Thyroid gland (tissue), 4 donors: ENCODE results near the gene NACC1. TPM values are rescaled to one million over a fixed set of nuclear protein-coding genes. Genes with fewer than 3 reads are reported as not detected.

Source experiments
- DNase-seq, 2 donors: peaks; one replicate each; pipeline ENCODE4 v3.0.0-alpha.2; 2019
- H3K27ac ChIP-seq, 3 donors: fragments of 200-600 bp; sonication (generic); 1 replicate in 2 of 3; 2 replicates in 1 of 3; pipeline ENCODE4 v1.5.1; 2016 to 2019; ENCODE audit warnings: mild to moderate bottlenecking in 1 of 3, moderate library complexity in 1 of 3
- H3K27me3 ChIP-seq: fragments of 200-600 bp; sonication (generic); one replicate; pipeline ENCODE4 v1.5.1; 2019
- H3K36me3 ChIP-seq, 2 donors: fragments of 200-600 bp; sonication (generic); one replicate each; pipeline ENCODE4 v1.5.1; 2016 to 2019
- H3K4me1 ChIP-seq, 2 donors: fragments of 200-600 bp; sonication (generic); one replicate each; pipeline ENCODE4 v1.5.1; 2017 to 2019
- H3K4me3 ChIP-seq, 3 donors: fragments of 200-600 bp; sonication (generic); replicated peaks in 1 of 3; 1 replicate in 2 of 3; 2 replicates in 1 of 3; pipeline ENCODE4 v1.5.1; 2016; ENCODE audit warnings: mild to moderate bottlenecking in 1 of 3
- H3K9me3 ChIP-seq: fragments of 200-600 bp; sonication (generic); one replicate; pipeline ENCODE4 v1.5.1; 2017
- CTCF ChIP-seq, 6 experiments: fragments of 200-600 bp in 3 of 6; fragments of 450-650 bp in 3 of 6; sonication (generic) in 3 of 6; IDR thresholded peaks; one replicate each; pipeline ENCODE4 v1.5.1; 2016 to 2019; ENCODE audit warnings: antibody characterized with exemption in 6 of 6, mild to moderate bottlenecking in 2 of 6, inconsistent platforms in 1 of 6, moderate library complexity in 1 of 6
- POLR2A ChIP-seq, 2 donors: fragments of 450-650 bp; IDR thresholded peaks; one replicate each; pipeline ENCODE4 v1.6.1; 2017; ENCODE audit warnings: antibody characterized with exemption in 2 of 2, mild to moderate bottlenecking in 2 of 2, moderate library complexity in 1 of 2
- WGBS, 2 donors: methylation state at CpG; one replicate each; pipeline ENCODE4 v1.1.5; 2017; 5-methylcytosine and 5-hydroxymethylcytosine counted together
- intact Hi-C: fragments of 100-400 bp; cut with DNase I; formaldehyde crosslinking; loops from one replicate; pipeline ENCODE4 v1.15.1; 2023
- total RNA-seq, 4 donors: library from RNA; depleted of rRNA; stranded (reverse); fragments of >200 nt; gene quantifications; one replicate each; pipeline ENCODE4 v1.2.3, GENCODE V29; 2016

NACC1 gene
- total RNA-seq, 4 donors from 2014 or later: 16.9 to 67.7 (median 43.0) TPM

DNA sequence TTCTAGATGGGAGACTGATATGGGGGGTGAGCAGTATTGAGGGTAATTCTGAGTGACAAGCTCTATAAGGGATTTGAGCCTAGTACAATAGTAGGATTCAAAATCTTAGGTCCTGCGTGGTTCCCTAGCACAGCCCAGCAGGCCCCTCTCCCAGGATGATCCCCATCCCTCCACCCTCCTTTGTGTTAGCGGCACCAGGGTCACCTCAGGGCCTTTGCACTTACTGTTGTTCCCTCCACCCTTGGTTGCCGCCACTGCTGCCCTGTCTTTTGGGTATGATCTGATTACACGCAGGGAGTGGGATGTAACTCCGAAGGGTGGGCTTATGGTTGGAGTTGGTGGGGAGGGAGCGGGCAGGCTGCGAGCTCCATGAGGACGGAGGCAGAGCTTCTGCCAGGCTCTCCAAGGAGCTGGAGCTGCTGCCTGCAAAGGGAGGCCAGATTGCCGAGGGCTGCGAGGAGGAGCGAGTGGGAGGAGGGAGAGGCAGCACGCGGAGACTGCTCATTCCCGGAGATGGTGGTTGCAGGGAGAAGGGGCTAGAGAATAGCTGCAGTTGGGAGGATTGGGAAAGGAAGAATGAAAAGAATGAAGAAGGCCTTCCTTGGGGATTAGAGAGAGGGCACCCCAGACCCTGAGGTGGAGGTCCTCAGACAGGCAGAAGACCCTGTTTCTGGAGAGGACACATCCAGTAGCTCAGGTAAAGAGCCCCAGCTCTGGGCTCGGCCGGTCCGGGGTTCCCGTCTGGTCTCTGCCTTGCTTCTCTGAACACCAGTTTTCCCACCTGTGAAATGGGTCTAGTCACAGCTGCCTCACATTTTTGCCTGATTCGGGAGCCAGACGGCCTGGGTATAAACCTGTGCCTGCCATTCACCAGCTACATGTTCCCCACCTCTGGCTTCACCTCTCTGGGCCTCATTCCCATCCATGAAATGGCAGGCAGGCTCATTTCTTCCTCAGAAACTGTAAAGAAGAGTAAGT lies 5.2 kb downstream of the NACC1 start:
- intact Hi-C loops: no loop called here
- Histone ChIP-seq H3K27ac (no peak overlapping the region), H3K27me3 (no peaks in the 10 kb centered on the region), H3K9me3 (no peaks in the 10 kb centered on the region), H3K36me3 (no peaks in the 10 kb centered on the region), H3K4me1 (peaks cover 15% of the 10 kb centered on the region in 2 donors), H3K4me3 (no peak overlapping the region)
- TF ChIP-seq POLR2A (IDR thresholded peaks at IDR 0.05) (no peak), CTCF (IDR thresholded peaks at IDR 0.05) (no peak)
- no peak for DNase-seq
- 92% methylated on average over 20 of the region's 20 CpGs for WGBS, 2 donors

GRCh38 chr19:13127051-13127450 lies 9.0 kb downstream of the NACC1 start:
- Histone ChIP-seq H3K4me1 (no peaks in the 10 kb centered on the region), H3K9me3 (no peaks in the 10 kb centered on the region), H3K27me3 (no peaks in the 10 kb centered on the region), H3K27ac (no peak overlapping the region), H3K36me3 (no peaks in the 10 kb centered on the region), H3K4me3 (no peak overlapping the region)
- DNase-seq: no peak
- no peak for TF ChIP-seq CTCF (IDR thresholded peaks at IDR 0.05)
- no peak for TF ChIP-seq POLR2A (IDR thresholded peaks at IDR 0.05)
- intact Hi-C loops: no loop called here
- WGBS, 2 donors: 86 to 92% methylated on average over 9 of the region's 9 CpGs

GRCh38 chr19:13127811-13128575 lies 9.9 kb downstream of the NACC1 start:
- Histone ChIP-seq H3K4me1 (peaks cover 0 to 3% of the 10 kb centered on the region in 2 donors), H3K4me3 (no peak overlapping the region), H3K36me3 (no peaks in the 10 kb centered on the region), H3K9me3 (no peaks in the 10 kb centered on the region), H3K27ac (no peak overlapping the region), H3K27me3 (no peaks in the 10 kb centered on the region)
- 87 to 96% methylated on average over 6 of the region's 6 CpGs for WGBS, 2 donors
- DNase-seq: no peak
- TF ChIP-seq POLR2A (IDR thresholded peaks at IDR 0.05) (no peak), CTCF (IDR thresholded peaks at IDR 0.05) (no peak)
- intact Hi-C loops: no loop called here

DNA sequence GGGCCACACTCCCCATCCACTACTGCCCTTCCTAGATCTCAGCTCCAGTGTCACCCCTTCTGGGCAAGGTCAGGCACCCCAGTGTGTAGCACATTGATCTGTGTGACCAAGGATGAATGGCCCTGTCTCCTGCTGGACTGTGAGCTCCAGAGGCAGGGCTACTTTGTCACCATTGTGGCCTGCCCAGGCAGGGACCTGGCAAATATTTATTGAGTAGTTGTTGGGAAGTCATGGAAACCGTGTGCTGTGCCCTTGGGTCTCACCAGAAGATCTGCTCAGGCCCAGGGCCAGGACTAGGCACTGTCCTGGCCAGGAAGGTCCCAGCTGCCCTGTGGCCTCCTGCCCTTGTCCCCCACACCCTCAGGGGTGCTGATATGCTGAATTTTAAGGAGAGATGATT lies 10.5 kb downstream of the NACC1 start:
- WGBS, 2 donors: 80% methylated on average over 1 of the region's 1 CpG; no CpG with 5 or more reads in 1 of the 2 donors
- no peak for TF ChIP-seq CTCF (IDR thresholded peaks at IDR 0.05)
- TF ChIP-seq POLR2A (IDR thresholded peaks at IDR 0.05): no peak
- intact Hi-C loops: no loop called here
- Histone ChIP-seq H3K4me1 (peaks cover 0 to 8% of the 10 kb centered on the region in 2 donors), H3K36me3 (no peaks in the 10 kb centered on the region), H3K9me3 (no peaks in the 10 kb centered on the region), H3K27ac (no peak overlapping the region), H3K27me3 (no peaks in the 10 kb centered on the region), H3K4me3 (no peak overlapping the region)
- DNase-seq: no peak
